GM18511 (cell line): ENCODE data around the gene GOLGA6C.
"Not testable (repeated sequence)": the region's sequence is repeated elsewhere in the genome, so short reads cannot be mapped to it uniquely, and the experiment has no call there.

Source experiments
- ATAC-seq: cut with Tn5 transposase; IDR thresholded peaks from one replicate; pipeline ENCODE4 v1.9.1; 2021; ENCODE audit warnings: mild to moderate bottlenecking, moderate library complexity; ENCODE audit not compliant: unreplicated experiment

GOLGA6C gene

DNA sequence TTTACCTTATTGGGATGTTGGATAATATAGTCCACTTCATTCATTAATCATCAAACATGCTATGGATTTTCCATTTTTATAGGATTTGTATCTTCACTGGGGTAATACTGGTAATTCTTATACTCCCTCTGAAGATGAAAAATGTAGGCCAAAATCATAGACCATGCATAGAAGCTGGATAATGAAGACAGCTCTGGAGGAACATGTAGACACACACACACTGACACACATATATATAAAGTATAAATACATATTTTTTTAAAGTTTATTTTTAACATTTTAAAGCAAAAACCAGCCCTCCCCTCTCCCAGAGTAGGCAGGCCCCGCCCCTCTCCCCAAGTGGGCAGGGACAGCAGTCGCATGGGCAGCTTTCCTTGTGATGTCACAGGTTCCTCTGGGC is at the start of gene GOLGA6C:
GOLGA6C (plus strand) TSS at position 301 of the 400 bp plus-strand sequence. CDS start 265 bp downstream, outside the sequence.
- not testable (repeated sequence) for ATAC-seq

GRCh38 chr15:75208501-75209288 is 49.4 kb upstream of the GOLGA6C start:
- no peak for ATAC-seq

- no peak for ATAC-seq
Measured at GRCh38 chr15:75209289-75209676, 48.9 kb upstream of the GOLGA6C start.

DNA sequence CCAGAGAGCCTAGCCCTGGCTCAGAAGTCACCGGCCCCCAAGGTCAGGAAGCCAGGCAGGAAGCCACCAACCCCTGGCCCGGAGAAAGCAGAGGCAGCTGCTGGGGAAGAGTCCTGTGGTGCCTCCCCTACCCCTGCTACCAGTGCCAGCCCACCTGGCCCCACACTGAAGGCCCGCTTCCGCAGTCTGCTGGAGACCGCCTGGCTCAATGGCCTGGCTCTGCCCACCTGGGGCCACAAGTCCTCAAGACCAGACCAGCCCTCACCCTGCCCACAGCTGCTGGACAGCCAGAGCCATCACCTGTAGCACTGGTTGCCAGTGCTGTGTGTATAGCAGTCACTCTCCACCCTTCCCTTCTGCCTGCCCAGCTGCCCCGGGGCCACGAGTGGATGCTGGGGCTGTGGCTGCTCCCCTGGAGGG is 47.3 kb upstream of the GOLGA6C start:
- no peak for ATAC-seq

- ATAC-seq, result no peak
Measured at GRCh38 chr15:75211436-75212199, 46.5 kb upstream of the GOLGA6C start.

- ATAC-seq, result no peak
Measured at GRCh38 chr15:75212200-75212858, 45.8 kb upstream of the GOLGA6C start.

- ATAC-seq, result no peak
Measured at GRCh38 chr15:75213212-75213767, 44.8 kb upstream of the GOLGA6C start.

DNA sequence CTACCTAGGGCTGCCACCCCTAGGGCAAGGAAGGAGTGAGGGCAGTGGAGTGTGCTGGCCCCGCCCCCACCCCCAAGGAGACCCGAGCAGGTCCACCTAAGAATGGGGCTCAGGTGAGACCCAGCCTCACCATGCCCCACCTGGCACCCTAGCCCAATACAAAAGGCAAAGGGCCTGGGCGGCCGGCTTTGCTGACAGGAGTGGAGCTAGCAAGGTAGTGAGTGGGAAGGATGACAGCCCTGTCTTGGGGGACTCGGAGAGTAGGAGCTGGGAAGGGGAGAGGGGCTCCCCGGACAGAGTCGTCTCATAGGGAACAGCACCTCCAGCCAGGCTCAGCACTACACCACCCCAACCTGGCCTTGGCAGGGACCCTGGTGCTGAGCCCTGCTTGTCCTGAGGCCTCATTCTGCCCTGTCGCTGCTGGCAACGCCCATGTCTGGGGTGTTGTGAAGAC is 44.3 kb upstream of the GOLGA6C start:
- ATAC-seq, result no peak

DNA sequence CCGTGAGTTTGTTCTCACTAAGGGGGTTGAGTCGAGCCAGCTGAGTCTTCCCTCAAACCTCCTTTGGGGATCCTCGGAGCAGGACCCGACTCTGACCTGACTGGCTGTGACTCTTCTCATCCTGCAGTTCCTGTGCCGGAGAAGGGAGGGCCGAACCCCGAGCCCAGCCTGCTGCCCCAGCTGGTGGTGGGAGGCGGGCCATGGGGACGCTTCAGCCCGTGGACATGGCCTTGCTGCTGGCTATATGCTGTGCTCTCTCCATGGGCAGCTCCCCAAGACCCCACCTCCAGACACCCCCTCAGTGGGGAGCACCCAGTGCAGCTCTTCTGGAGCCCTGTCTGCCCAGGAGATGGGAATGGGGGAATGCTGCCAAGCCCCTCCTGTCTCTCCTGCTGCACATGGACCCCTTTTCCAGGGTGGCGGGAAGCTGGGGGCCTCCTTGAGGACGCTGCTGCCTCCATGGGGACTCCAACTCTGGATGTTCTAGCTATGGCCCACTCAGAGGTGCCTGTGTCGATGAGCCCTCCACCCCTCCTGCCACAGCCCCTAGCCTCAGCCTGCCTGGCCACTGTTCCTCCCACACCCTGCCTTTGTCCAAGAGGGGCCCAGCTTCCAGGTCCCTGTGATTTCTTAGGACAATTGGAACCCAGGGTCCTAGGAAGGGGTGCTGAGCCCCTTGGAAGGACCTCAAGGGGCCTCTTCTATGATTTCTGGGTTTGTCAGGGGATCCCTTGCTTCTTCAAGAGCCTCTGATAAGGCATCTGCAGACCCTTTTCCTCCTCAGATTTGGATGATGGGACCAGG is 43.6 kb upstream of the GOLGA6C start:
- ATAC-seq, result no peak

GRCh38 chr15:75215107-75216004 is 42.8 kb upstream of the GOLGA6C start:
- no peak for ATAC-seq

- no peak for ATAC-seq
Measured at GRCh38 chr15:75217012-75217411, 41.1 kb upstream of the GOLGA6C start.

GRCh38 chr15:75217574-75217973 is 40.6 kb upstream of the GOLGA6C start:
- not testable (repeated sequence) for ATAC-seq

- ATAC-seq, result peak; percentile 50
Measured at GRCh38 chr15:75219507-75219929, 38.6 kb upstream of the GOLGA6C start.

- ATAC-seq, result no peak
Measured at GRCh38 chr15:75223688-75224087, 34.4 kb upstream of the GOLGA6C start.

- ATAC-seq, result no peak
Measured at GRCh38 chr15:75224281-75224680, 33.9 kb upstream of the GOLGA6C start.

GRCh38 chr15:75225102-75225836 is 32.9 kb upstream of the GOLGA6C start:
- ATAC-seq, result not testable (repeated sequence)

GRCh38 chr15:75225951-75226732 is 32.0 kb upstream of the GOLGA6C start:
- no peak for ATAC-seq

GRCh38 chr15:75227112-75227511 is 31.0 kb upstream of the GOLGA6C start:
- ATAC-seq, result not testable (repeated sequence)
